Esophagus (tissue), 2 donors: Measurements from ENCODE around the gene KRTAP5-4. TPM values are rescaled to one million over a fixed set of nuclear protein-coding genes. Genes with fewer than 3 reads are reported as not detected.
"Not testable (repeated sequence)": the region's sequence is repeated elsewhere in the genome, so short reads cannot be mapped to it uniquely, and the experiment has no call there.

Experiments used
- H3K27ac ChIP-seq, 2 donors: one replicate each; pipeline ENCODE4 v1.5.1; 2013; ENCODE audit warnings: low read depth in 2 of 2, mild to moderate bottlenecking in 2 of 2, inconsistent platforms in 1 of 2, low read length in 1 of 2, moderate library complexity in 1 of 2
- H3K27me3 ChIP-seq, 2 donors: one replicate each; pipeline ENCODE4 v1.6.1; 2013; ENCODE audit warnings: low read length in 2 of 2, control low read depth in 1 of 2, mild to moderate bottlenecking in 1 of 2; ENCODE audit not compliant: insufficient read depth in 2 of 2, control insufficient read depth in 1 of 2
- H3K36me3 ChIP-seq, 2 donors: one replicate each; pipeline ENCODE4 v1.6.1; 2013; ENCODE audit warnings: low read length in 1 of 2; ENCODE audit not compliant: control insufficient read depth in 2 of 2, insufficient read depth in 2 of 2
- H3K4me1 ChIP-seq, 2 donors: one replicate each; pipeline ENCODE4 v1.6.1; 2013; ENCODE audit warnings: low read length in 1 of 2; ENCODE audit not compliant: control insufficient read depth in 2 of 2, insufficient read depth in 2 of 2
- H3K4me3 ChIP-seq, 2 donors: one replicate each; pipeline ENCODE4 v1.5.1; 2013; ENCODE audit warnings: low read length in 2 of 2, mild to moderate bottlenecking in 2 of 2, low read depth in 1 of 2, moderate library complexity in 1 of 2
- H3K9me3 ChIP-seq, 2 donors: one replicate each; pipeline ENCODE4 v1.6.1; 2013; ENCODE audit warnings: mild to moderate bottlenecking in 2 of 2, low read depth in 1 of 2, low read length in 1 of 2, moderate library complexity in 1 of 2; ENCODE audit not compliant: control insufficient read depth in 2 of 2, insufficient read depth in 1 of 2
- whole genome bisulfite sequencing, 2 donors: extraction: QIAGEN DNeasy Blood & Tissue Kit; methylation state at CpG; one replicate each; pipeline ENCODE4 v1.1.7; 2013; 5-methylcytosine and 5-hydroxymethylcytosine counted together
- polyA plus RNA-seq, 2 donors: library from polyadenylated mRNA; stranded (reverse); fragments of 200-250 nt; gene quantifications; one replicate each; pipeline ENCODE4 v1.2.3, GENCODE V29; 2013
- donor health status: healthy with polysubstance abuse.
- donor health status: Bipolar disorder and iron deficiency.

KRTAP5-4 gene
- polyA plus RNA-seq, 2 donors: not detected

DNA sequence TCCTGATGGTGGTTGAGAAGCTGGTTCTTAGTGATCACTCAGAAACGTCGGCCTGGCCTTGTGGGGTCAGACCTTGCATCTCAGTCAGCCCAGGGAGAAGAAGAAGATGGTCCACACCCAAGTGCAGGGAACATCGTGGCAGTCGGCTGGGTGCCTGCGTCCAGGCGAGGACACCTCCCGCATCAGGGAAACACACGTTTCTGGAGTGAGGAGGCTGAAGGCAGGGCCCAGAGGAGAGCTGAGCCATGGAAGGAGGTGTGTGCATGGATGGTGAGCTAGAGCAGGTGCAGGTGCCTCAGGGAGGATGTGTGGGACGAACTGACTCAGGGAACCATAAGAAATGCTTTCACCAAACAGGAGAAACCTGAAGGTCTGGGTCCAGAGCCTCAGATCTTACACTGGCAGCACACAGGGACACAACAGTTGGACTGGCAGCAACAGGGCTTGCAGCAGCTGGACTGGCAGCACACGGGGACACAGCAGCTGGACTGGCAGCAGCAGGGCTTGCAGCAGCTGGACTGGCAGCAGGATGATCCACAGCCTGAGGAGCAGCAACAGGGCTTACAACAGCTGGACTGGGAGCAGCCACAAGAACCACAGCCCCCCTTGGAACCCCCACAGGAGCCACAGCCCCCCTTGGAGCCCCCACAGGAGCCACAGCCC is 24.5 kb downstream of the KRTAP5-4 start:
- WGBS, 2 donors: 77 to 80% methylated on average over 10 of the region's 10 CpGs
- H3K27ac ChIP-seq: no peak overlapping the region
- H3K4me3 ChIP-seq: no peak overlapping the region
- no peaks in the 10 kb centered on the region for H3K4me1 ChIP-seq
- H3K27me3 ChIP-seq: no peaks in the 10 kb centered on the region
- no peaks in the 10 kb centered on the region for H3K9me3 ChIP-seq
- no peaks in the 10 kb centered on the region for H3K36me3 ChIP-seq

DNA sequence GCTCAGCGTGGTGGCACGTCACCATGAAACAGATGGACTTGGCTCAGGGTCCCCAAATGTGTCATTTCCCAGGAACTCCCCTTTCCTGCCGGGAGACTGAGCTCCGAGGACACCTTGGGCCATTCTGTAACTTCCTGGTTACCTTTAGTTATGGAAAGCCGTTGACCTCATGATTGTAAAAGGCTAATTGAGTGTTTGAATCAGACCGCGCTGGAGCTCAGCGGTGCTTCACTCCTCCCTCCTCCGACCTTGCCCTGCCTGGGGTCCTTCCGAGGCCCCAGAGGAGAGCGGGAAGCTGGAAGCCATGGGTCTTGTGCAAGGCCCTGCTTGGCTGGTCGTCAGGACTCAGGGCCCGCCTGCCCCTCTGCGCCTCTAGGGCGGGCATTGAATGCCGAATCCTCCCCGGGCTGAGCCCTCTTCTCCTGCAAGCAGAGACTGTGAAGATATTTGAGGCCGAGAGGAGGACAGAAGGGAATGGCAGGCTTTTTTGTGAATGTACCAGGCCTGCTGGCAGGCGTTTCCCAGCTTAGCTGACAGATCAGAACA is 25.3 kb downstream of the KRTAP5-4 start:
- H3K27me3 ChIP-seq, H3K27ac ChIP-seq, H3K4me1 ChIP-seq, H3K9me3 ChIP-seq, H3K4me3 ChIP-seq, H3K36me3 ChIP-seq: not testable (repeated sequence)
- 68 to 69% methylated on average over 19 of the region's 19 CpGs for WGBS, 2 donors

DNA sequence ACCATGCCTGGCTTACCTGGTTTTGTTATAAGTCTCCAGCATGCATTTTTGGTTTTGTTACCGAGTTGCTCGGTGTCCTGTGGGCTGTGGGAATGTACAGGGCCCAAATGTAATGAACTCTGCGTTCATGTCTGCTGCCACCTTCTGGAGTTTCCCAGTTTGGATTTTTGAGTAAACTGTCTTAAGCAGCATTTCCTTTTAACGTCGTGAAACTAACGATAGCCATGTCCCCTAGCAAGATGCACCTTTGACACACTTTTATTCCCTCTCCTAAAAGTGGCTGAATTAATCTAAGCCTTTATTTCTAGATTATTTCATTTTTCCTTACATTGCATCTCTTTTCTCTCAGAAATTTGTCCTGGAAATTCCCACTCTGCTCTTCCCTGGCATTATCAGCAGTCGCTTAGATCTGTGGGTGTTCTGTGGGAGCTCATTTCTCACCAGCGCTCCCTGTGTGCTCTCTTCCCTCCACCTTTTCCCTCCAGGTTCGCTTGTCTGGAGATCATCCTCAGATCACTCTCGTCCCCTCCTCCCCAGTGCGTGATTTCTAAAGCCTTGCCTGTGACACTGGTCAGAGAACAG is 25.9 kb downstream of the KRTAP5-4 start:
- H3K9me3 ChIP-seq, H3K4me3 ChIP-seq, H3K36me3 ChIP-seq, H3K27ac ChIP-seq, H3K27me3 ChIP-seq, H3K4me1 ChIP-seq: not testable (repeated sequence)
- WGBS, 2 donors: 58 to 59% methylated on average over 11 of the region's 11 CpGs

DNA sequence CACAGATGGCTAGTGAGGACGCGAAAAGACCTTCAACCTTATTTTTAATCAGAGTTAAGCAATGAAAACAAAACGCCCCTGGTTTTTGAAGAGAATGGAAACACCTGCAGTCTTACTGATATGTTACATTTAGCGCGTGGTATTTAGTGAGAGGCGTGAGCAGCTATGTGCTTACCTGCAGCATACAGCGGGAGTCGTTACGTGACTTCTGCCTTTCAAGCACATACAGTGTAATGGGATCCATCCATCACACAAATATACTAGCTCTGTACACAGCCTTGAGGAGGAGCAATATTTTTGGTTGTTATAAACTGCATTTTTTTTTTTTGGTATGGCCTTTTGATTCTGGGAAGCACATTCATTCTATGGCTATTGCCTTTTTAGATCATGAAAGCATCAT is 29.3 kb downstream of the KRTAP5-4 start:
- Histone ChIP-seq H3K27ac (no peak overlapping the region), H3K9me3 (no peaks in the 10 kb centered on the region), H3K36me3 (no peaks in the 10 kb centered on the region), H3K4me1 (no peaks in the 10 kb centered on the region), H3K27me3 (peaks cover 0 to 3% of the 10 kb centered on the region in 2 donors), H3K4me3 (no peak overlapping the region)
- 55 to 64% methylated on average over 9 of the region's 9 CpGs for WGBS, 2 donors

DNA sequence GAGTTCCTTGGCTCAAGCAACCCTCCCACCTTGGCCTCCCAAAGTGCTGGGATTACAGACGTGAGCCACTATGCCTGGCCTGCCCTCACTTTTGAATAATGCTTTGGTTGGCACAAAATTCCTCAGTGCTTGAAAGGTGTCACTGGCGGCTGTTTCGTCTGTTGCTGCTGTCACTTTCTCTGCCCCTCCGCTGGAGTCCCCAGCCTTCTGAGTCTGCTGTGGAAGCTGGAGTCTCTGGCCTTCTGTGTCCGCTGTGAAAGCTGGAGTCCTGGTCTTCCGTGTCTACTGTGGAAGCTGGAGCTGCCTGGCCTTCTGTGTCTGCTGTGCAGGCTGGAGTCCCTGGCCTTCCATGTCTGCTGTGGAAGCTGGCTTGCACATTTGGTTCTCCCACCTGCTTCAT is 31.9 kb downstream of the KRTAP5-4 start:
- H3K4me1 ChIP-seq: no peaks in the 10 kb centered on the region
- no peaks in the 10 kb centered on the region for H3K9me3 ChIP-seq
- no peak overlapping the region for H3K27ac ChIP-seq
- WGBS, 2 donors: 91 to 92% methylated on average over 6 of the region's 6 CpGs
- H3K4me3 ChIP-seq: no peak overlapping the region
- H3K36me3 ChIP-seq: no peaks in the 10 kb centered on the region
- peaks cover 0 to 3% of the 10 kb centered on the region in 2 donors for H3K27me3 ChIP-seq

DNA sequence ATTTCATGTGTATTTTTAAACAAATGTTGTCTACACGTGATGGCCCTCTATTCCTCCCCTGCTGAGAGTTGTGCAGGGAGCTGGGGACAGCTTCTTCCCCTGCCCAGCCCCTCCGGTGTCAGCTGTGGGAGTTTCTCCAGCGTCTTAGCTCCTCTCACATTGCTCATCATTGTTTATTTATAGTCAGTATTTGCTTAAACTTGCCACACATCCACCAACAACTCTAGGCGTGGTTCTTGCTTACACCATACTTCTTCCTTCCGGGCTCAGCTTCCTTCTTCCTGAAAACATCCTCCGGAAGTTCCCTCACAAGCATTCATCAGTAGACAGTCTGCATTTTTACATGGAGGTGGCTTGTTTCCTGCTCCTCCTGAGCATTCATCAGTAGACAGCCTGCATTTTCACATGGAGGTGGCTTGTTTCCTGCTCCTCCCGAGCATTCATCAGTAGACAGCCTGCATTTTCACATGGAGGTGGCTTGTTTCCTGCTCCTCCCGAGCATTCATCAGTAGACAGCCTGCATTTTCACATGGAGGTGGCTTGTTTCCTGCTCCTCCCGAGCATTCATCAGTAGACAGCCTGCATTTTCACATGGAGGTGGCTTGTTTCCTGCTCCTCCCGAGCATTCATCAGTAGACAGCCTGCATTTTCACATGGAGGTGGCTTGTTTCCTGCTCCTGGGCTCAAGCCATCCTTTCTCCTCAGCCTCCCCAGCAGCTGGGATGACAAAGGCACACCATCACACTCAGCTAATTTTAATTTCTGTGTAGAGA is 32.6 kb downstream of the KRTAP5-4 start:
- H3K4me1 ChIP-seq, H3K4me3 ChIP-seq, H3K36me3 ChIP-seq, H3K27ac ChIP-seq, H3K9me3 ChIP-seq, H3K27me3 ChIP-seq: not testable (repeated sequence)
- WGBS, 2 donors: 19 to 28% methylated on average over 8 of the region's 10 CpGs

DNA sequence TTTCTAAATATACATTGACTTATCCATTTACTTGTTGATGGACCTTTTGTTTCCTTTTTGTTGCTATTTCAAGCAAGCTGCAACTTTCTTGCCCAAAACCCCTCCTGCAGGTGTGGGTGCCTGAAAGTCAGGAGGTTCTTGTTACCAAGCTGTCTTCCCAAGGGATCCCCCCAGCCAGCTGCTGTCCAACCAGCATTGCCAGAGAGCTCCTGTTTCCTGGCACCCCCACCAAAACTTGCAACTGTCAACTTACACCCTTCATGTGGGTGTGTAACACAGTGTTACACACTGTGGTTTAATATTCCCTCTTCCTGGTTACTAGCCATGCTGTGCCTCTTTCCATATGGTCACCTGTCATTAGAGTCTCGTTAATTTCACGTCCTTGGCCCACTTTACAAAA is 35.2 kb downstream of the KRTAP5-4 start:
- Histone ChIP-seq H3K27me3 (peaks cover 0 to 3% of the 10 kb centered on the region in 2 donors), H3K9me3 (no peaks in the 10 kb centered on the region), H3K4me1 (no peaks in the 10 kb centered on the region), H3K27ac (no peak overlapping the region), H3K36me3 (no peaks in the 10 kb centered on the region), H3K4me3 (no peak overlapping the region)
- WGBS, 2 donors: 72 to 78% methylated on average over 2 of the region's 2 CpGs

DNA sequence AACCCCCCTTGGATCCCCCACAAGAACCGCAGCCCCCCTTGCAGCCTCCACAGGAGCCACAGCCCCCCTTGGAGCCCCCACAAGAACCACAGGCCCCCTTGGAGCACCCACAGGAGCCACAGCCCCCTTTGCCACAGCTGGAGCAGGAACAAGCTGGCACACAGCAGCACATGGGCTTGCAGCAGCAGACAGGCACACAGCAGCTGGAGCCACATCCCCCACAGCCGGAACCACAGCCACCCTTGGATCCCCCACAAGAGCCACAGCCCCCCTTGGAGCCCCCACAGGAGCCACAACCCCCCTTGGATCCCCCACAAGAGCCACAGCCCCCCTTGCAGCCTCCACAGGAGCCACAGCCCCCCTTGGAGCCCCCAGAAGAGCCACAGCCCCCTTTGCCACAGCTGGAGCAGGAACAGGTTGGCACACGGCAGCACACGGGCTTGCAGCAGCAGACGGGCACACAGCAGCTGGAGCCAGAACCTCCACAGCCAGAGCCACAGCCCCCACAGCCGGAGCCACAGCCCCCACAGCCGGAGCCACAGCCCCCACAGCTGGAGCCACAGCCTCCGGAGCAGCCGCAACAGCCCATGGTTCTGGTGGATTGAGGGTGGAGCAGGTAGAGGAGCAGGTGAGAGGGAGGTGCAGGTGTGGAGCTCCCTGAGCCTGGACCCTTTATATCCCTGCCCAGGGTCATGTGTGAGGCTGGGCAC is 37.1 kb downstream of the KRTAP5-4 start, which contains the start of gene KRTAP5-1:
TSS of gene KRTAP5-1 (minus strand) at position 623 of the 710 bp plus-strand sequence. CDS start at position 589, 34 bp downstream.
- H3K4me3 ChIP-seq, H3K27ac ChIP-seq, H3K4me1 ChIP-seq, H3K27me3 ChIP-seq, H3K9me3 ChIP-seq, H3K36me3 ChIP-seq: not testable (repeated sequence)
- 62 to 72% methylated on average over 9 of the region's 9 CpGs for WGBS, 2 donors

DNA sequence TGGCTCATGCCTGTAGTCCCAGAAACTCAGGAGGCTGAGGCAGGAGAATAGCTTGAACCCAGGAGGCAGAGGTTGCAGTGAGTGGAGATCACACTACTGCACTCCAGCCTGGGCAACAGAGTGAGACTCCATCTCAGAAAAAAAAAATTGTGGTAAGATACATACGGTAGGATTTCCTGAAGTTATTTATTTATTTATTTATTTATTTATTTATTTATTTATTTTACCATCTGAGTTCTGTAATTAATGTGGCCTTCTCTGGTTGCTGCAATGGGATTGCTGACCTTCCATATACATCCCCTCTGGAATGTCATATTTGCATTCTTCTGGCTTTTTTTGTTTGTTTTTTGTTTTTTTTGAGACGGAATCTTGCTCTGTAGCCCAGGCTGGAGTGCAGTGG is 39.0 kb downstream of the KRTAP5-4 start:
- not testable (repeated sequence) for H3K36me3 ChIP-seq
- 71 to 82% methylated on average over 2 of the region's 2 CpGs for WGBS, 2 donors

More for the DNA sequence above, 39.0 kb downstream of the KRTAP5-4 start:
- H3K4me3 ChIP-seq, H3K9me3 ChIP-seq, H3K4me1 ChIP-seq, H3K27ac ChIP-seq, H3K27me3 ChIP-seq: not testable (repeated sequence)
